ENCODE results near the gene NBEAL2.

GRCh38 chr3:46952813-46953212 is 26.7 kb upstream of the NBEAL2 start:
- TF ChIP-seq CTCF (IDR thresholded peaks at IDR 0.05) (no peak), POLR2AphosphoS5 (IDR thresholded peaks at IDR 0.05) (no peak), POLR2A (IDR thresholded peaks at IDR 0.05) (no peak), EP300 (IDR thresholded peaks at IDR 0.05) (no peak)
